Suprapubic skin (tissue), 4 donors: Measurements from ENCODE around the gene ZNF462. TPM values are rescaled to one million over a fixed set of nuclear protein-coding genes. Genes with fewer than 3 reads are reported as not detected.

ENCODE experiments used
- DNase-seq, 2 donors: peaks; one replicate each; pipeline ENCODE4 v3.0.0-alpha.2; 2019; ENCODE audit warnings: low spot score in 2 of 2
- H3K27ac ChIP-seq: fragments of 200-600 bp; sonication (generic); one replicate; pipeline ENCODE4 v1.5.1; 2019
- H3K27me3 ChIP-seq: fragments of 200-600 bp; sonication (generic); one replicate; pipeline ENCODE4 v1.5.1; 2019
- H3K36me3 ChIP-seq: fragments of 200-600 bp; sonication (generic); one replicate; pipeline ENCODE4 v1.5.1; 2019
- H3K4me1 ChIP-seq: fragments of 200-600 bp; sonication (generic); one replicate; pipeline ENCODE4 v1.5.1; 2019
- H3K4me3 ChIP-seq: fragments of 200-600 bp; sonication (generic); one replicate; pipeline ENCODE4 v1.5.1; 2019; ENCODE audit warnings: mild to moderate bottlenecking
- H3K9me3 ChIP-seq: fragments of 200-600 bp; sonication (generic); one replicate; pipeline ENCODE4 v1.5.1; 2019
- CTCF ChIP-seq, 2 donors: fragments of 200-600 bp in 1 of 2; fragments of 450-650 bp in 1 of 2; sonication (generic) in 1 of 2; IDR thresholded peaks; one replicate each; pipeline ENCODE4 v1.5.1; 2016 to 2019; ENCODE audit warnings: antibody characterized with exemption in 2 of 2, mild to moderate bottlenecking in 1 of 2, moderate library complexity in 1 of 2
- EP300 ChIP-seq: sonication (generic); formaldehyde crosslinking; IDR thresholded peaks from one replicate; pipeline ENCODE4 v1.6.1; 2017; ENCODE audit warnings: antibody characterized with exemption
- POLR2A ChIP-seq, 2 donors: fragments of 450-650 bp; IDR thresholded peaks; one replicate each; pipeline ENCODE4 v1.6.1; 2017; ENCODE audit warnings: antibody characterized with exemption in 2 of 2, mild to moderate bottlenecking in 2 of 2, moderate library complexity in 2 of 2
- POLR2AphosphoS5 ChIP-seq, 3 donors: sonication (generic); formaldehyde crosslinking; IDR thresholded peaks; one replicate each; pipeline ENCODE4 v1.6.1; 2017; ENCODE audit warnings: antibody characterized with exemption in 3 of 3
- WGBS: methylation state at CpG from one replicate; pipeline ENCODE4 v1.1.5; 2018; 5-methylcytosine and 5-hydroxymethylcytosine counted together
- total RNA-seq, 4 donors: library from RNA; depleted of rRNA; stranded (reverse); fragments of >200 nt; gene quantifications; one replicate each; pipeline ENCODE4 v1.1.0, GENCODE V29; 2016

Gene ZNF462
- total RNA-seq, 4 donors from 2014 or later = 16.4 to 35.2 (median 29.7) TPM

- no peaks in the 10 kb centered on the region for H3K36me3 ChIP-seq
- H3K4me3 ChIP-seq = no peak overlapping the region
- H3K9me3 ChIP-seq = no peaks in the 10 kb centered on the region
- TF ChIP-seq POLR2AphosphoS5 (IDR thresholded peaks at IDR 0.05) (no peak), CTCF (IDR thresholded peaks at IDR 0.05) (no peak), EP300 (no peak), POLR2A (IDR thresholded peaks at IDR 0.05) (no peak)
- no peak for DNase-seq
- no peak overlapping the region for H3K27ac ChIP-seq
- no peaks in the 10 kb centered on the region for H3K27me3 ChIP-seq
- 73% methylated on average over 6 of the region's 6 CpGs for WGBS
- peaks cover 6% of the 10 kb centered on the region for H3K4me1 ChIP-seq
Measured at GRCh38 chr9:106911951-106912350, 49.0 kb downstream of the ZNF462 start.

GRCh38 chr9:106913276-106913675 is 50.3 kb downstream of the ZNF462 start:
- H3K27me3 ChIP-seq = no peaks in the 10 kb centered on the region
- 57% methylated on average over 5 of the region's 5 CpGs for WGBS
- no peaks in the 10 kb centered on the region for H3K9me3 ChIP-seq
- H3K27ac ChIP-seq = no peak overlapping the region
- no peaks in the 10 kb centered on the region for H3K36me3 ChIP-seq
- TF ChIP-seq CTCF (IDR thresholded peaks at IDR 0.05) (no peak), POLR2AphosphoS5 (IDR thresholded peaks at IDR 0.05) (no peak), EP300 (no peak), POLR2A (IDR thresholded peaks at IDR 0.05) (no peak)
- H3K4me3 ChIP-seq = no peak overlapping the region
- H3K4me1 ChIP-seq = peaks cover 9% of the 10 kb centered on the region
- DNase-seq = no peak

- TF ChIP-seq CTCF (IDR thresholded peaks at IDR 0.05) (no peak), EP300 (no peak), POLR2AphosphoS5 (IDR thresholded peaks at IDR 0.05) (no peak), POLR2A (IDR thresholded peaks at IDR 0.05) (no peak)
- 87% methylated on average over 3 of the region's 3 CpGs for WGBS
- Histone ChIP-seq H3K27ac (no peak overlapping the region), H3K9me3 (no peaks in the 10 kb centered on the region), H3K36me3 (no peaks in the 10 kb centered on the region), H3K27me3 (no peaks in the 10 kb centered on the region), H3K4me3 (no peak overlapping the region), H3K4me1 (peaks cover 21% of the 10 kb centered on the region)
- no peak for DNase-seq
Measured at GRCh38 chr9:106915851-106916250, 52.9 kb downstream of the ZNF462 start.

- TF ChIP-seq EP300 (no peak), POLR2A (IDR thresholded peaks at IDR 0.05) (no peak), CTCF (IDR thresholded peaks at IDR 0.05) (no peak), POLR2AphosphoS5 (IDR thresholded peaks at IDR 0.05) (no peak)
- 54% methylated on average over 8 of the region's 8 CpGs for WGBS
- Histone ChIP-seq H3K36me3 (no peaks in the 10 kb centered on the region), H3K27ac (no peak overlapping the region), H3K9me3 (no peaks in the 10 kb centered on the region), H3K27me3 (no peaks in the 10 kb centered on the region), H3K4me1 (peaks cover 29% of the 10 kb centered on the region), H3K4me3 (no peak overlapping the region)
- no peak for DNase-seq
Measured at GRCh38 chr9:106916466-106917235, 53.7 kb downstream of the ZNF462 start.

- Histone ChIP-seq H3K27ac (no peak overlapping the region), H3K27me3 (no peaks in the 10 kb centered on the region), H3K36me3 (peaks cover under 1% of the 10 kb centered on the region), H3K9me3 (no peaks in the 10 kb centered on the region), H3K4me3 (no peak overlapping the region), H3K4me1 (peaks cover 41% of the 10 kb centered on the region)
- no peak for DNase-seq
- WGBS = 100% methylated on average over 5 of the region's 5 CpGs
- TF ChIP-seq EP300 = no peak
- TF ChIP-seq POLR2AphosphoS5 (IDR thresholded peaks at IDR 0.05) = no peak
- TF ChIP-seq POLR2A (IDR thresholded peaks at IDR 0.05) = no peak
- no peak for TF ChIP-seq CTCF (IDR thresholded peaks at IDR 0.05)
Measured at GRCh38 chr9:106918825-106919509, 56.0 kb downstream of the ZNF462 start.
